ENCODE measurements around the gene CBX6.

Gene CBX6

DNA sequence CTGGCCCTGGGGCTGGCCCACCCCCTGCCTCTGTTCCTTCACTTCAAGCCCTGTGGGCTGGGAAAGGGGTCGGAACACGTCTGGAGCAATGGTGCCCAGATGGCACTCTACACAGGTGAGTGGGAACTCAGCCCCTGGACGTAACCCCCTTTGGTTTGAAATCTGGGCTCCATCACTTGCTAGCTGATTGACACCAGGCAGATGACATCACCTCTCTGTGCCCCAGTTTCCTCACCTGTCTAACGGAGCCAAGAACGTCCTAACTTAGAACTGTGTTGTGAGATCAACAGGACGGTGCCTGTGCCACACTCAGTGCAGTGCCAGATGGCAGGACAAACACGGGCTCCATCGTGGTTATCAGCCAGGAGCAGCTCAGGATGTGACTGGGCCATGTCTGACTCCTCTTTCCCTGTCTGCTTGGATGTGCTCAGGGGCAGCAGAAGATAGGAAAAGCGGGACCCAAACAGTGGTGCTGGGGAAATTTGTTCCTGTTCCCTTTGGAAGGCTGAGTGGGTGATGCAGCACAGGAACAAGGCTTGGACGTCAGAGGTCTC is 52.6 kb downstream of the CBX6 start:
- POLR2A ChIA-PET = interaction anchor here (0.6 kb wide), 1 partner anchor 1611 kb away, joined by 4 read pairs; no protein-coding TSS in a partner anchor
- TF ChIP-seq, protein P1, sequence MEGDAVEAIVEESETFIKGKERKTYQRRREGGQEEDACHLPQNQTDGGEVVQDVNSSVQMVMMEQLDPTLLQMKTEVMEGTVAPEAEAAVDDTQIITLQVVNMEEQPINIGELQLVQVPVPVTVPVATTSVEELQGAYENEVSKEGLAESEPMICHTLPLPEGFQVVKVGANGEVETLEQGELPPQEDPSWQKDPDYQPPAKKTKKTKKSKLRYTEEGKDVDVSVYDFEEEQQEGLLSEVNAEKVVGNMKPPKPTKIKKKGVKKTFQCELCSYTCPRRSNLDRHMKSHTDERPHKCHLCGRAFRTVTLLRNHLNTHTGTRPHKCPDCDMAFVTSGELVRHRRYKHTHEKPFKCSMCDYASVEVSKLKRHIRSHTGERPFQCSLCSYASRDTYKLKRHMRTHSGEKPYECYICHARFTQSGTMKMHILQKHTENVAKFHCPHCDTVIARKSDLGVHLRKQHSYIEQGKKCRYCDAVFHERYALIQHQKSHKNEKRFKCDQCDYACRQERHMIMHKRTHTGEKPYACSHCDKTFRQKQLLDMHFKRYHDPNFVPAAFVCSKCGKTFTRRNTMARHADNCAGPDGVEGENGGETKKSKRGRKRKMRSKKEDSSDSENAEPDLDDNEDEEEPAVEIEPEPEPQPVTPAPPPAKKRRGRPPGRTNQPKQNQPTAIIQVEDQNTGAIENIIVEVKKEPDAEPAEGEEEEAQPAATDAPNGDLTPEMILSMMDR (IDR thresholded peaks at IDR 0.05; ENCODE audit: control extremely low read depth, extremely low read depth, low read depth, missing control alignments) = no peak
- CTCF ChIA-PET = interaction anchor here (1.2 to 1.6 kb wide), 3 partner anchors 8 to 19 kb away, joined by 3 to 4 read pairs (median 4); no protein-coding TSS in a partner anchor
- DNase-seq (ENCODE audit: extremely low spot score) = no peak

DNA sequence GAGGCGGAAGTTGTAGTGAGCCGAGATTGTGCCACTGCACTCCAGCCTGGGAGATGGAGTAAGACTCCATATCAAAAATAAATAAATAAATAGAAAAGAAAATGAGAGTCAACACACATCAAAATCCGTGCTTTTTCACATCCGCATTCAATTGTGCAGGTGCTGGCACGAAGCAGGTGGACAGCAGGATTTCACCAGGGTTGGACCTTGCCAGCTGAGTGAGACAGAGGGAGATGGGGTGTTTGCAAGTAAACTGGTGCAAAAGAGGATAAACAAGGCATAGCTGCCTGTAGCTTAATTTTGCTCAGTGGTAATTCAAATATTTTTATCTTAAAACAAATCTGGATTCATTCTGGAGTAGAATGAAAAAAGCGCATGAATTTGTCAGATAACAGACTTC is 54.8 kb downstream of the CBX6 start:
- POLR2A ChIA-PET = no interaction called here
- DNase-seq (ENCODE audit: extremely low spot score) = no peak
- CTCF ChIA-PET = no interaction called here
- TF ChIP-seq, protein P1 (IDR thresholded peaks at IDR 0.05; ENCODE audit: control extremely low read depth, extremely low read depth, low read depth, missing control alignments) = no peak

DNA sequence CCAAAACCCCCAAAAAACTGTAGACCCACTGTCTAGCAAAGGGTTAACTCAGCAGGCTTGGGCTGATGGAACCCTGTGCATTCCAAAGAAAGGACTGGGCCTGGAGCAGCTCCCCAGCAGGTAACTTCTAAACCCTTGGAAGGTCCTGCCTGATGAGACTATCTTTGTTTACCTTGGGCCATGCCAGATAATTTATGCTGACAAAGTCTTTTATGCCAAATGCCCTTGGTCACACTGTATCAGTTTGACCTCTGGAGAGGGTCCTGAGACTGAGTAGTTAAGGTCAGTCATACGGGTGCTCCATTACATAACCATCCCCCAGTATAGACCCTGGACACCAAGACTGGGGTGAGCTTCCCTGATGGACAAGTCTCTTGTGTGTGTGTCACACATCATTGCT is 56.2 kb downstream of the CBX6 start:
- CTCF ChIA-PET = interaction anchor here (1.1 kb wide), 1 partner anchor 9 kb away, joined by 3 read pairs; no protein-coding TSS in a partner anchor
- DNase-seq (ENCODE audit: extremely low spot score) = no peak
- POLR2A ChIA-PET = no interaction called here
- TF ChIP-seq, protein P1 (IDR thresholded peaks at IDR 0.05; ENCODE audit: control extremely low read depth, extremely low read depth, low read depth, missing control alignments) = no peak

Measured in GM10248 (cell line).